Fibroblast of lung (primary cell): Measurements from ENCODE around the gene TYRP1.

ENCODE experiments used
- CTCF ChIP-seq, 2 donors: IDR thresholded peaks in 1 of 2; conservative IDR thresholded peaks in 1 of 2; 1 replicate in 1 of 2; 2 replicates in 1 of 2; pipeline ENCODE4 v1.5.1; 2011 to 2012; ENCODE audit warnings: low read length in 2 of 2, control low read depth in 1 of 2, inconsistent platforms in 1 of 2, low read depth in 1 of 2, mild to moderate bottlenecking in 1 of 2
- EZH2 ChIP-seq: IDR thresholded peaks from 2 replicates; pipeline ENCODE4 v1.5.1; 2012; ENCODE audit warnings: low read length, control low read depth, mild to moderate bottlenecking; ENCODE audit errors: missing control alignments

DNA sequence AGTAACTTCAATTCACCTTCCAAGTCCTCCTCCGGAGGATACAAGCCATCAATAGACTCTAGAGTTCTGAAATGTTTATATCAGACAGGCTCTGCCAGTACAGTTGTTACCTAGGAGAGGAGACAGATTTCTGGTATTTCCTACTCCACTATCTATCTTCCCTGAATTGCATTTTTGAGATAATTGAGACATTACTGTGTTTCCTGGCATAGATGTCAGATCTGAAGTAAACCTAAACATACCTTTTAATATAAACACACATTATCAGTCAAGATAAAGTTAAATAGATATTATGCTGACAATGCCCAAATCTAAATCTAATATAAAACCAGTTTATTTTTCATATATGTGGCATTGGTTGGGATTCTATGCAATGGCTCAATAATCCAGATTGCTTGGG is 8.2 kb upstream of the TYRP1 start:
- TF ChIP-seq CTCF (conservative IDR thresholded peaks at IDR 0.05 in 1 of 2, IDR thresholded peaks at IDR 0.05 in 1 of 2; ENCODE audit: low read depth in 1 of 2, low read length in 2 of 2) (no peak), EZH2 (no peak)
